Motor neuron (in vitro differentiated cells): ENCODE data around the gene MRPS12. TPM values are rescaled to one million over a fixed set of nuclear protein-coding genes. Genes with fewer than 3 reads are reported as not detected.
"Not testable (repeated sequence)": the region's sequence is repeated elsewhere in the genome, so short reads cannot be mapped to it uniquely, and the experiment has no call there.

Experiments used
- ATAC-seq, 8 experiments: fragments of 200-7000 bp; cut with Tn5 transposase; replicated peaks in 6 of 8; 2 replicates each; pipeline ENCODE4 v1.8.0; 2021; ENCODE audit warnings: mild to moderate bottlenecking in 8 of 8, moderate library complexity in 8 of 8
- H3K27ac ChIP-seq, 2 donors: fragments of 250-450 bp; sonication (Bioruptor Pico); 2 replicates each; pipeline ENCODE4 v1.9.0; 2021; ENCODE audit warnings: antibody characterized with exemption in 2 of 2, mild to moderate bottlenecking in 2 of 2, moderate library complexity in 1 of 2
- H3K4me1 ChIP-seq, 2 donors: fragments of 250-450 bp; sonication (Bioruptor Pico); replicated peaks in 1 of 2; 2 replicates each; pipeline ENCODE4 v1.6.1; 2021; ENCODE audit warnings: antibody characterized with exemption in 2 of 2, mild to moderate bottlenecking in 2 of 2, moderate library complexity in 1 of 2
- H3K4me3 ChIP-seq, 5 donors: fragments of 250-450 bp; sonication (Bioruptor Pico); 2 replicates each; pipeline ENCODE4 v1.9.0; 2021; ENCODE audit warnings: antibody characterized with exemption in 5 of 5, mild to moderate bottlenecking in 5 of 5, moderate library complexity in 4 of 5
- WGBS, 10 experiments: fragments of 450-650 bp; shearing (Covaris generic); methylation state at CpG; one replicate each; pipeline ENCODE4 v1.0.0; 2022; 5-methylcytosine and 5-hydroxymethylcytosine counted together
- in situ Hi-C, 9 experiments: fragments of 400-800 bp; cut with MboI; loops; one replicate each; pipeline ENCODE4 v1.15.0; 2021; ENCODE audit warnings: low sequenced_read_pairs in 9 of 9, low pct_unique_long_range_greater_than_20kb in 2 of 9; ENCODE audit not compliant: unreplicated experiment in 9 of 9
- total RNA-seq, 8 experiments: library from RNA; unstranded; fragments of 300-600 nt; gene quantifications; 2 replicates each; pipeline versions ENCODE4 v1.2.3 to v1.2.4, GENCODE V29; 2022

MRPS12 gene
- total RNA-seq, 8 experiments from 2014 or later, result 19.6 to 91.4 (median 31.0) TPM

DNA sequence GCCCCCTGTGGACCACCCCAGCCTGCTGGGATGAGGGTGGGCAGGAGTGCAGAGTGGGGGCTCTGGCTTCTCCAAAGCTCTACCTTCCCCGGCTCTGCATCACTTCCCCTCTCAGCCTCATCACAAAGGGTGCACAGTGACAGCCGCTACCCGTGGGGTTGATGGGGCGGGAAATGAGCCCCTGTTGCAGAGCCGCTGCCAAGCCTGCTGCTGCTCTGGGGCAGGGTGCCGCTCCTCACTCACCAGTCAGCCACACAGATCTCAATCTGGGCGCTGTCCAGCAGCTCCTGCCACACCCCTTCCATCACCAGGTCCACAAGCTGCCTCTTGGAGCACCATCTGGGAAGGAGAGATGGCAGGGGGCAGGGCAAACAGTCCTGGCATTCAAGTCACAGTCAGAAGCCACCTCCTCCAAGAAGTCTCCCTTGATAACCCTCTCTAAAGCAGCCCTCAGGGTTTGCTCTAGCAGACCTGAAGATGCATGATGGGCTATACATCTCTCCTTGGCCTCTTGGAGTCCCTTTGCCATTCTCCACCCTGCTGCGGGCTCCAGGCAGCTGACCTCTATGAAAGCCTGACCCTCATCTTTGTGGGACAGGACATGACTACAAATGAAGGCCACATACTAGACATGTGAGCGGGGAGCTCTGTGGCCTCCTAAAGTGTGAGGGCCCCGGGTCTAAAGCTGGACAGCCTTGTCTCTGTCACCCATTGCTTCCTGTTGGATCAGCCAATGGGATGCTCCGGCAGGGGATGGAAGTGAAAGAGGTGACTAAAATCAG is 15.7 kb downstream of the MRPS12 start:
- no peak overlapping the region for H3K27ac ChIP-seq
- peak in 1 of 8 experiments; percentile 14 for ATAC-seq
- 72 to 100% (median 90%) methylated on average over 1 to 5 of the region's 11 CpGs; no CpG with 5 or more reads in 4 of the 10 experiments for WGBS, 10 experiments
- H3K4me1 ChIP-seq, result peaks cover 0 to 5% of the 10 kb centered on the region in 2 donors
- H3K4me3 ChIP-seq, result no peak overlapping the region
- in situ Hi-C loops, result loop anchor here in 1 of 9 experiments (25.0 kb wide), 1 partner anchor 534 kb away; the partner anchor contains the start of gene FAM98C

DNA sequence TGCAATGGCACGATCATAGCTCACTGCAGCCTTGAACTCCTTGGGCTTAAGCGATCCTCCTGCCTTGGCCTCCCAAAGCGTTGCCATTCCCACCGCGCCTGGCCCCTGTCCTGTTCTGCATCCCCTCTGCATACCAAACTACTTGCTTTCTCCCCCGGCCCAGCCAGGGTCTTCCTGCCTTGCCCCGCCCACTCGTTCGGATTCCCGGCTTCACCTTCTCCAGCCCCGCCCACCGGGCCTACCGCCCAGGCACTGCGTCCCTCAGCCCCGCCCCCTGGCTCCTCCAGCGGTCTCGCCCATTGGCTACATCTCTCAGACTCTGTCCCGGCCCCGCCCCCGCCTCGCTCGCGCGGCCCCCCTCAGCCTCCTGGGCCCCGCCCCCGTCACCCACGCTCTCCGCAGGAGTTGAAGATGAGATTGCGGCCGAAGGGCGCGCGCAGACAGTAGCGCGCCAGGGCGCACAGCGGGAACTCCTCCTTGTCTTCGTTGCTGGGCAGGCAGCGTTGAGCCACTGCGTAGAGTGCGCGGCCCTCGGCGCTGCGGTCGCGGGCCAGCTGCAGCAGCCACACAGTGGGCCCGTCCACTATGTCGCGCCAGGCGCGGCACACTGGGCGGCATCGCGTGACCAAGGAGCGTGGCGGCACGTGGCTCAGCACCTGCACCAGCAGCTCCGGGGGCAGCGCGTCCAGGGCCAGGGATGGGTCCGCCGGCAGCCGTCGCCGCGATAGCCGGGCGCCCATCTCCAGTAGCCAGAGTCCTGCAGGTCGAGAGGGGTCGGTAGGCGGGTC is 19.0 kb downstream of the MRPS12 start:
- peak; percentile 22 to 92 (median 78) for ATAC-seq
- Histone ChIP-seq H3K4me3 (peak overlapping the region; percentile 10 to 33 (median 26)), H3K27ac (peak overlapping the region in 1 of 2 donors; percentile 48), H3K4me1 (peaks cover 0 to 5% of the 10 kb centered on the region in 2 donors)
- WGBS, 10 experiments, result 75 to 100% methylated on average over 1 of the region's 72 CpGs; no CpG with 5 or more reads in 8 of the 10 experiments
- in situ Hi-C loops, result loop anchor here in 5 of 9 experiments (25.0 kb wide), 2 partner anchors 388 to 537 kb away; partner anchors contain the start of genes GMFG (in 4 of the 5), SAMD4B (in 4 of the 5) and FAM98C (in 1 of the 5)

DNA sequence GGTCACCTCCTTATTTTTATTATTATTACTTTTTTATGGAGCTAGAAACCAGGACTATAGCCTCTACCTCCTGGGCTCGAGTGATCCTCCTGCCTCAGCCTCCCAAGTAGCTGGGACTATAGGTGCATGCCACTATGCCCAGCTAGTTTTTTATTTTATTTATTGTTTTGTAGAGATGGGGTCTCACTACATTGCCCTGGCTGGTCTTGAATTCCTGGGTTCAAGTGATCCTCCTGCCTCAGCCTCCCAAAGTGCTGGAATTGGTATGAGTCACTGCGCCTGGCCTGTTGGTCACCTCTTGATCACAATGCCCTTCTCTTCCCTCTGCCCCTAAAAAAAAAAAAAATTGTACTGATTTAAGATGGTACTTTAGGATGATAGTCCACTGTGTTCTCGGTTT is 20.4 kb downstream of the MRPS12 start:
- WGBS, 10 experiments, result 88 to 100% (median 94%) methylated on average over 1 to 3 of the region's 3 CpGs; no CpG with 5 or more reads in 1 of the 10 experiments
- in situ Hi-C loops, result loop anchor here in 4 of 9 experiments (25.0 kb wide), 1 partner anchor 386 kb away; the partner anchor contains the start of genes GMFG (in 4 of the 4) and SAMD4B (in 4 of the 4)
- no peak for ATAC-seq

DNA sequence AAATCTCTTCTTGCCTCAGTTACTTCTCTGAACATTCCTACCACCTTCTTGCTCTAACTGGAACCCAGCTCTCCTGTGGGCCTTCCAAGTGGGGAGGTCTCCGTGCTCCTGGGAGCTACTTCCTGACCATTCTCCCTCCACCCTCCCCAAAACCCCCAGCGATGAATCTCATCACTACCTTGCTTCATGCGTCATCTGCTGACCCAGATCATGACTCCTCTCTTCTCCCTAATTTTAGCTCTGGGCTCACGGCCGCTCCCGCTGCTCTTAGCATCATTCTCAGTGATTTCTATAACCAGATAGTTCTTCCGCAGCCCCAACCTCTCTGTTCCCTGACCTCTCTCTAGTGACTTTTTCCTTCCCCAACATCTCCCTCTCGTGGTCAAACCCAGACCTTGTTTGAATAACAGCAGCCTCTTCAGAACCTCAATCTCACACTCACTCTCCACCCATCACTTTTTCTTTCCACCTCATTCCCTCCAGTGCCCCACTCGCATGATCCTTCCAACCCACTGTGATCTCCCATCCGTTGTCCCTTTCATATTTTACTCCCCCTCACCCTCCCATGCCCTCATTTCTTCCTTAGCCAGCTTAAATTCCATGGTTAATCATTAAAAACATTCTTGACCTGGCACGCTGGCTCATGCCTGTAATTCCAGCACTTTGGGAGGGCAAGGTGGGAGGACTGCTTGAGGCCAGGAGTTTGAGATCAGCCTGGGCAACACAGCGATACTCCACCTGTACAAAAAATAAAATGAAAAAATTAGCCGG is 21.8 kb downstream of the MRPS12 start:
- WGBS, 10 experiments, result 54 to 97% (median 75%) methylated on average over 2 to 13 of the region's 13 CpGs
- H3K27ac ChIP-seq, result no peak overlapping the region
- no peak overlapping the region for H3K4me3 ChIP-seq
- H3K4me1 ChIP-seq, result peaks cover 0 to 5% of the 10 kb centered on the region in 2 donors
- ATAC-seq, result peak in 1 of 8 experiments; percentile 36
- in situ Hi-C loops, result loop anchor here in 4 of 9 experiments (25.0 kb wide), 1 partner anchor 385 kb away; the partner anchor contains the start of genes GMFG (in 4 of the 4) and SAMD4B (in 4 of the 4)

More for the DNA sequence above, 20.4 kb downstream of the MRPS12 start:
- peaks cover 0 to 5% of the 10 kb centered on the region in 2 donors for H3K4me1 ChIP-seq
- H3K4me3 ChIP-seq, result no peak overlapping the region
- H3K27ac ChIP-seq, result no peak overlapping the region

DNA sequence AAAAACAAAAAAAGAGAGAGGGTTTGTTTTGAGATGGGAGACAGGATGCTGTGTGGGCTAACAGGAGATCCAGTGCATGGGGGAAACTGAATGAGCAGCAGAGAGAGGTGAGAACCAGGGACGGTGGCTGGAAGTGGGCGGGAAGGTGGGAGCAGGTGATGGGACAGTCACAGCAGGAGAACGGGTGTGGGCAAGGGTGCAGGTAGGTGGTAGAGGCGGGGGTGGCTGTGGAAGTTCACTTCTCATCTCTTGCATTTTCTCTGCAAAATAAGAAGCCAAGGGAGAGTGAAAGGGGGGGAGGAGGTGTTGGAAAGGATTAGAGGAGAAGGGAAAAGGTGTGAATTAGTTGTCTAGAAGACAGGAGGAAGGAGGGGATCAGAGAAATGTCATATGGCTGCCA is 22.9 kb downstream of the MRPS12 start:
- ATAC-seq, result no peak
- Histone ChIP-seq H3K27ac (no peak overlapping the region), H3K4me1 (peaks cover 0 to 5% of the 10 kb centered on the region in 2 donors), H3K4me3 (no peak overlapping the region)
- in situ Hi-C loops, result loop anchor here in 4 of 9 experiments (25.0 kb wide), 1 partner anchor 384 kb away; the partner anchor contains the start of genes GMFG (in 4 of the 4) and SAMD4B (in 4 of the 4)
- 75 to 100% (median 81%) methylated on average over 1 to 4 of the region's 4 CpGs; no CpG with 5 or more reads in 6 of the 10 experiments for WGBS, 10 experiments

DNA sequence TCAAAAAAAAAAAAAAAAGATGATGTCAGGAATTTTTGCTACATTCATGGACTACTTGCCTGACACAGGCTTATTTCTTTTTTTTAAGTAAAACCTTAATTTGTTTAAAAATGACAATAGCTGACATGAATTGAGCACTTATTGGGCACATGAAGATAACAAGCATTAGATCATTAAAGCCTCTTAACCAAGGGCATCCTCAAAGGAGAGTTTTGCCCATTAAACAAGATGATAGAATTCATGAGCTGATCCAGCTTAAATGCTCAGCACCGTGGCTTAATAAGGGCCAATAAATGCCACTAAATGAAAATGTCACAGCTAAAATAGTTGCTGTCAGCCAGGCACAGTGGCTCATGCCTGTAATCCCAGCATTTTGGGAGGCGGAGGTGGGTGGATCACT is 25.5 kb downstream of the MRPS12 start:
- Histone ChIP-seq H3K4me3 (no peak overlapping the region), H3K27ac (no peak overlapping the region), H3K4me1 (no peaks in the 10 kb centered on the region)
- no peak for ATAC-seq
- 57 to 100% (median 91%) methylated on average over 1 to 2 of the region's 2 CpGs; no CpG with 5 or more reads in 2 of the 10 experiments for WGBS, 10 experiments
- in situ Hi-C loops, result loop anchor here in 4 of 9 experiments (25.0 kb wide), 1 partner anchor 381 kb away; the partner anchor contains the start of genes GMFG (in 4 of the 4) and SAMD4B (in 4 of the 4)

DNA sequence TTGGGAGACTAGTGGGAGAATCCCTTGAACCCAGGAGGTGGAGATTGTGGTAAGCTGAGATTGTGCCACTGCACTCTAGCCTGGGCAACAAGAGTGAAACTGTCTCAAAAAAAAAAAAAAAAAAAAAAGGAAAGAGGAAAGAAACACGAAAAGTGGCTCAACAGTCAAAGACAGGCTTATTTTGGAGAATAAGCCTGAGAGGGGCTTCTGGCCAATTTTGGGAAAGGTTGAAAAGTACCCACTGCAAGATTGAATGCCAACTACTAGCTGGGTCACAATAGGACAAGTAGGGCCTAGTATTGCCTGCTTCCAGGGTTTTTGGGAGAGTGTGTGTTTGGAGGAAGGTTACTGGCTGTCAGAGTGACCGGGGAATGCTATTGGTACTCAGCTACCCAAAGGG is 27.6 kb downstream of the MRPS12 start:
- 33 to 100% (median 96%) methylated on average over 1 to 2 of the region's 2 CpGs for WGBS, 10 experiments
- no peak for ATAC-seq
- in situ Hi-C loops, result loop anchor here in 4 of 9 experiments (25.0 kb wide), 1 partner anchor 379 kb away; the partner anchor contains the start of genes GMFG (in 4 of the 4) and SAMD4B (in 4 of the 4)
- H3K4me3 ChIP-seq, result no peak overlapping the region
- peaks cover 0 to 2% of the 10 kb centered on the region in 2 donors for H3K4me1 ChIP-seq
- no peak overlapping the region for H3K27ac ChIP-seq

DNA sequence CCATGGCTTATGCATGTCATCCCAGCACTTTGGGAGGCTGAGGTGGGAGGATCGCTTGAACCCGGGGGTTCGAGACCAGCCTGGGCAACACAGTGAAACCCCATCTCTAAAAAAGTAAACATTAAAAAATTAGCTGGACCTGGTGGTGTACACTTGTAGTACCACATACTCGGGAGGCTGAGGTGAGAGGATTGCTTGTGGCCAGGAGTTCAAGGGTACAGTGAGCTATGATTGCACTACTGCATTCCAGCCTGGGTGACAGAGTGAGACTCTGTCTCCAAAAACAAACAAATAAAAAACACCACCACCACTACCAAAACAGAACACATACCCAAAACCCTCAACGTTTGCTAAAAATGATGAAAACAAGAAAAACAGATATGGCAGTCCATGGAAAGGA is 28.9 kb downstream of the MRPS12 start:
- 70 to 100% (median 92%) methylated on average over 1 to 5 of the region's 5 CpGs for WGBS, 10 experiments
- Histone ChIP-seq H3K27ac (no peak overlapping the region), H3K4me3 (no peak overlapping the region), H3K4me1 (peaks cover 0 to 2% of the 10 kb centered on the region in 2 donors)
- no peak for ATAC-seq
- in situ Hi-C loops, result loop anchor here in 4 of 9 experiments (25.0 kb wide), 1 partner anchor 378 kb away; the partner anchor contains the start of genes GMFG (in 4 of the 4) and SAMD4B (in 4 of the 4)

DNA sequence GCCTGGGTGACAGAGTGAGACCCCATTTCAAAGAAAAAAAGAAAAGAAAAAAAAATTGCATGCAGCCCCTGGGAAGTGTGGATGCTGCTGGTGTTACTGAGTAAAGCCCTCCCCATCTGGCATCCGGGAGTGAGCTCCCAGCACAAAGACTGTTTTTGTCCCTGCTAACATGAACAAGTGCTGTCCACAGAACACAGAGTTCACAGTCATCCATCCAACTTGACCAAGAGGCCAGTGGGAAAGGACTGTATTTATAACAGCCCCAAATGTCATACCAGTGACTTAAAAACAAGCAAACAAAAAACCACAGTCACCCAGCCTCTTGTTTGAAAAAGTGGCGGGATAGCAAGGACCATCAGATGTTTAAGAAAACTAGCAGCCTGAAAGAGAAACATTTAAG is 34.0 kb downstream of the MRPS12 start:
- H3K4me1 ChIP-seq, result peaks cover 0 to 2% of the 10 kb centered on the region in 2 donors
- no peak overlapping the region for H3K27ac ChIP-seq
- ATAC-seq, result no peak
- 60 to 100% (median 92%) methylated on average over 1 to 2 of the region's 2 CpGs for WGBS, 10 experiments
- no peak overlapping the region for H3K4me3 ChIP-seq
- in situ Hi-C loops, result loop anchor here in 4 of 9 experiments (25.0 kb wide), 1 partner anchor 373 kb away; the partner anchor contains the start of genes GMFG (in 4 of the 4) and SAMD4B (in 4 of the 4)

DNA sequence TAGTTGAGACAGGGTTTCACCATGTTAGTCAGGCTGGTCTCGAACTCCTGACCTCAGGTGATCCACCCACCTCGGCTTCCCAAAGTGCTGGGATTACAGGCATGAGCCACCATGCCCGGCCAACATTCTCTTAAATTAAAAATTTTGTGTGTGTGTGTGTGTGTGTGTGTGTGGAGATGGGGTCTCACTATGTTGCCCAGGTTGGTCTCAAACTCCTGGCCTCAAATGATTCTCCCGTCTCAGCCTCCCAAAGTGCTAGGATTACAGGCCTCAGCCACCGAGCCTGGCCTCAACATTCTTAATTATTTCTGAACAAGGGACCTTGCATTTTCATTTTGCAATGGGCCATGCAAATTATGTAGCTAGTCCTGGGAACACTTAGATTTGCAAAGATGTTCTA is 35.4 kb downstream of the MRPS12 start:
- 80 to 100% (median 100%) methylated on average over 1 to 3 of the region's 5 CpGs; no CpG with 5 or more reads in 3 of the 10 experiments for WGBS, 10 experiments
- not testable (repeated sequence) for H3K27ac ChIP-seq, H3K4me1 ChIP-seq, ATAC-seq, H3K4me3 ChIP-seq
- in situ Hi-C loops, result loop anchor here in 4 of 9 experiments (25.0 kb wide), 1 partner anchor 371 kb away; the partner anchor contains the start of genes GMFG (in 4 of the 4) and SAMD4B (in 4 of the 4)

DNA sequence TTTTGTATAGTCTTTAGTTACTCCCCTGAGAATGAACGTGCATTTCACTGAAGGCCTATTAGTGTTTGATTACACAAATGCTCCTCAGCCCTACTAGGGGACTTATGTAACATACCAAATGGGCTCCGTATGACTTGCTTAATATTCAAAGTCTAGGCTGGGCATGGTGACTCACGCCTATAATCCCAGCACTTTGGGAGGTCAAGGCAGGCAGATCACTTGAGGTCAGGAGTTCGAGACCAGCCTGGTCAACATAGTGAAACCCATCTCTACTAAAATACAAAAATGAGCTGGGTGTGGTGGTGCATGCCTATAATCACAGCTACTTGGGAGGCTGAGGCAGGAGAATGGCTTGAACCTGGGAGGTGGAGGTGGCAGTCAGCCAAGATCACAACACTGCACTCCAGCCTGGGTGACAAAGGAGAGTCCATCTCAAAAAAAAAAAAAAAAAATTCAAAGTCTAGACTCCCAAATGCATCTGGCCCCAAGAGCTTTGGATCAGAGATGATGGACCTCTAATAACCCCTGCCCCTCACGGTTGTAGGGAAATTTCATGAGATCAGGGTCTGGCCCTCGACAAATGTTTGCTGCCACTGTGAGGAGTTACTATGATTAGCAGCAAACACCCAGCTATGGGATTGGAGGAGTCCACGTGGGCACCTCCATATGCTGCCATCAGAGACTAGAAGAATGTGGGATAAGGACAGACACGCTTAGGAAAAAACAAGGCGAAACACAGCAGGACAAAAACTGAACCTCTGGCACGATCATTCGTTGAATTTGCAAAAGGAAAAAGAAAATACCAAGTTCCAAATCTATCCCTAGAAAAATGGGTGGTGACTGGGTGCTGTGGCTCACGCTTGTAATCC is 40.2 kb downstream of the MRPS12 start:
- in situ Hi-C loops, result loop anchor here in 4 of 9 experiments (25.0 kb wide), 1 partner anchor 366 kb away; the partner anchor contains the start of genes GMFG (in 4 of the 4) and SAMD4B (in 4 of the 4)
- no peak overlapping the region for H3K4me3 ChIP-seq
- WGBS, 10 experiments, result 44 to 100% (median 87%) methylated on average over 1 to 10 of the region's 12 CpGs; no CpG with 5 or more reads in 1 of the 10 experiments
- no peaks in the 10 kb centered on the region for H3K4me1 ChIP-seq
- no peak overlapping the region for H3K27ac ChIP-seq
- ATAC-seq, result peak in 2 of 8 experiments; percentile 42 to 46
